HEK293T (cell line): ENCODE data around the gene PRICKLE2.

Experiments used
- BHLHE40 ChIP-seq: fragments of 450-650 bp; IDR thresholded peaks from 2 replicates; pipeline ENCODE4 v1.6.1; 2016; ENCODE audit warnings: mild to moderate bottlenecking, moderate library complexity, borderline replicate concordance
- ELF4 ChIP-seq: fragments of 450-650 bp; IDR thresholded peaks from 2 replicates; pipeline ENCODE4 v1.6.1; 2017; ENCODE audit warnings: antibody characterized with exemption
- FOXM1 ChIP-seq: fragments of 450-650 bp; IDR thresholded peaks from 2 replicates; pipeline ENCODE4 v1.6.1; 2017; ENCODE audit warnings: mild to moderate bottlenecking, borderline replicate concordance
- L3MBTL2 ChIP-seq: fragments of 450-650 bp; conservative IDR thresholded peaks from 2 replicates; pipeline ENCODE4 v1.6.1; 2016; ENCODE audit warnings: mild to moderate bottlenecking
- SP1 ChIP-seq: fragments of 450-650 bp; IDR thresholded peaks from 2 replicates; pipeline ENCODE4 v1.6.1; 2017
- SUZ12 ChIP-seq: fragments of 450-650 bp; IDR thresholded peaks from 2 replicates; pipeline ENCODE4 v1.6.1; 2016; ENCODE audit warnings: mild to moderate bottlenecking
- TARDBP ChIP-seq: fragments of 450-650 bp; IDR thresholded peaks from 2 replicates; pipeline ENCODE4 v1.6.1; 2016
- ZNF384 ChIP-seq: fragments of 450-650 bp; IDR thresholded peaks from 2 replicates; pipeline ENCODE4 v1.6.1; 2016

- TF ChIP-seq FOXM1: no peak
- TF ChIP-seq SUZ12: no peak
- no peak for TF ChIP-seq ZNF384
- no peak for TF ChIP-seq L3MBTL2
- TF ChIP-seq BHLHE40: no peak
- TF ChIP-seq SP1: no peak
- TF ChIP-seq TARDBP: no peak
- TF ChIP-seq ELF4: no peak
Observed at GRCh38 chr3:64262574-64263114, 37.4 kb upstream of the PRICKLE2 start.
